Right renal cortex interstitium (tissue), 3 donors: ENCODE measurements around the gene ANP32A. TPM values are rescaled to one million over a fixed set of nuclear protein-coding genes. Genes with fewer than 3 reads are reported as not detected.
A peak's percentile ranks its signal among the peaks of the same experiment; 100 is the strongest.

Experiments
- DNase-seq, 3 donors: peaks; one replicate each; pipeline ENCODE4 v3.0.0-alpha.2; 2013; ENCODE audit warnings: low read depth in 3 of 3, low spot score in 2 of 3
- polyA plus RNA-seq, 3 donors: library from polyadenylated mRNA; unstranded; fragments of 120-200 nt; gene quantifications; one replicate each; pipeline ENCODE4 v1.2.1, GENCODE V29; 2013; ENCODE audit not compliant: insufficient read length in 3 of 3

The ANP32A gene
- polyA plus RNA-seq, 3 donors = 303 to 333 (median 312) TPM

GRCh38 chr15:68821190-68821840 is 620 bp upstream of the ANP32A start:
- DNase-seq = no peak

- no peak for DNase-seq
Observed at GRCh38 chr15:68819495-68820294, 1.0 kb downstream of the ANP32A start.

GRCh38 chr15:68818769-68819494 is 1.8 kb downstream of the ANP32A start:
- no peak for DNase-seq

GRCh38 chr15:68818066-68818768 is 2.5 kb downstream of the ANP32A start:
- peak in 1 of 3 donors; percentile 57 for DNase-seq

GRCh38 chr15:68817304-68818065 is 3.2 kb downstream of the ANP32A start:
- peak in 1 of 3 donors; percentile 69 for DNase-seq

- DNase-seq = no peak
Observed at GRCh38 chr15:68816795-68817303, 3.8 kb downstream of the ANP32A start.

GRCh38 chr15:68816158-68816557 is 4.5 kb downstream of the ANP32A start:
- no peak for DNase-seq

- no peak for DNase-seq
Observed at GRCh38 chr15:68815598-68815997, 5.1 kb downstream of the ANP32A start.

GRCh38 chr15:68814596-68814995 is 6.1 kb downstream of the ANP32A start:
- no peak for DNase-seq

GRCh38 chr15:68812597-68813431 is 7.9 kb downstream of the ANP32A start:
- DNase-seq = no peak

- DNase-seq = no peak
Observed at GRCh38 chr15:68812069-68812468, 8.6 kb downstream of the ANP32A start.

- no peak for DNase-seq
Observed at GRCh38 chr15:68809517-68809916, 11.2 kb downstream of the ANP32A start.

- no peak for DNase-seq
Observed at GRCh38 chr15:68808770-68809169, 11.9 kb downstream of the ANP32A start.

- no peak for DNase-seq
Observed at GRCh38 chr15:68808091-68808490, 12.6 kb downstream of the ANP32A start.

- DNase-seq = no peak
Observed at GRCh38 chr15:68807249-68807648, 13.4 kb downstream of the ANP32A start.

GRCh38 chr15:68806220-68807060 is 14.3 kb downstream of the ANP32A start:
- DNase-seq = no peak

GRCh38 chr15:68802373-68802772 is 18.3 kb downstream of the ANP32A start:
- no peak for DNase-seq

GRCh38 chr15:68801572-68802148 is 19.0 kb downstream of the ANP32A start:
- DNase-seq = no peak
